ENCODE data around the gene PPP1R12B.
A peak's percentile ranks its signal among the peaks of the same experiment; 100 is the strongest.
"Not testable (repeated sequence)": the region's sequence is repeated elsewhere in the genome, so short reads cannot be mapped to it uniquely, and the experiment has no call there.

PPP1R12B gene

GRCh38 chr1:202348005-202348508, 442 bp upstream of the PPP1R12B start:
- DNase-seq = no peak

GRCh38 chr1:202349206-202349928, 868 bp downstream of the PPP1R12B start:
- peak; percentile 39 for DNase-seq

- DNase-seq = no peak
These were observed 3.2 kb downstream of the PPP1R12B start for GRCh38 chr1:202351725-202352124.

GRCh38 chr1:202352583-202353197, 4.2 kb downstream of the PPP1R12B start:
- not testable (repeated sequence) for DNase-seq

- no peak for DNase-seq
These were observed 7.5 kb downstream of the PPP1R12B start for GRCh38 chr1:202355944-202356553.

GRCh38 chr1:202357506-202357905, 9.0 kb downstream of the PPP1R12B start:
- DNase-seq = no peak

GRCh38 chr1:202361224-202361623, 12.7 kb downstream of the PPP1R12B start:
- DNase-seq = no peak

- no peak for DNase-seq
These were observed 13.2 kb downstream of the PPP1R12B start for GRCh38 chr1:202361701-202362100.

GRCh38 chr1:202362212-202362611, 13.7 kb downstream of the PPP1R12B start:
- DNase-seq = no peak

- DNase-seq = peak; percentile 25
These were observed 16.8 kb downstream of the PPP1R12B start for GRCh38 chr1:202365092-202365815.

- DNase-seq = peak; percentile 30
These were observed 18.8 kb downstream of the PPP1R12B start for GRCh38 chr1:202367271-202367670.

- not testable (repeated sequence) for DNase-seq
These were observed 22.4 kb downstream of the PPP1R12B start for GRCh38 chr1:202370906-202371305.

- DNase-seq = no peak
These were observed 25.6 kb downstream of the PPP1R12B start for GRCh38 chr1:202374099-202374498.

- DNase-seq = not testable (repeated sequence)
These were observed 26.7 kb downstream of the PPP1R12B start for GRCh38 chr1:202375175-202375574.

- DNase-seq = peak; percentile 2
These were observed 27.7 kb downstream of the PPP1R12B start for GRCh38 chr1:202376247-202376646.

GRCh38 chr1:202379884-202380529, 31.5 kb downstream of the PPP1R12B start:
- DNase-seq = not testable (repeated sequence)

- not testable (repeated sequence) for DNase-seq
These were observed 32.0 kb downstream of the PPP1R12B start for GRCh38 chr1:202380535-202380934.

GRCh38 chr1:202381867-202382266, 33.4 kb downstream of the PPP1R12B start:
- DNase-seq = not testable (repeated sequence)

GRCh38 chr1:202395831-202396230, 47.3 kb downstream of the PPP1R12B start:
- peak; percentile 77 for DNase-seq

- DNase-seq = no peak
These were observed 48.8 kb downstream of the PPP1R12B start for GRCh38 chr1:202397256-202397655.

- not testable (repeated sequence) for DNase-seq
These were observed 49.9 kb downstream of the PPP1R12B start for GRCh38 chr1:202398439-202398838.

- not testable (repeated sequence) for DNase-seq
These were observed 53.3 kb downstream of the PPP1R12B start for GRCh38 chr1:202401771-202402170.

Measured in fibroblast of skin of back (primary cell).